GM12892 (cell line): ENCODE data around the gene CCDC34.

Experiments used
- POLR2A ChIP-seq: IDR thresholded peaks from 2 replicates; pipeline ENCODE4 v1.6.1; 2011; ENCODE audit warnings: low read depth, low read length, control low read depth
- POLR2AphosphoS5 ChIP-seq: IDR thresholded peaks from 2 replicates; pipeline ENCODE4 v1.6.1; 2011; ENCODE audit warnings: low read depth, low read length, control low read depth
- TAF1 ChIP-seq: IDR thresholded peaks from 2 replicates; pipeline ENCODE4 v1.6.1; 2011; ENCODE audit warnings: low read depth, mild to moderate bottlenecking, control low read depth, low read length, borderline replicate concordance

- TF ChIP-seq POLR2A (no peak), POLR2AphosphoS5 (no peak), TAF1 (no peak)
Measured at GRCh38 chr11:27356624-27357222, 6.3 kb downstream of the CCDC34 start.
